GM12801 (cell line): ENCODE measurements around the gene P4HTM.

Experiments used
- TF ChIP-seq, protein P1 (sequence below): IDR thresholded peaks from one replicate; pipeline ENCODE4 v1.5.1; 2011; ENCODE audit warnings: control low read depth; ENCODE audit not compliant: insufficient read length; ENCODE audit errors: extremely low read depth

The P4HTM gene, protein sequence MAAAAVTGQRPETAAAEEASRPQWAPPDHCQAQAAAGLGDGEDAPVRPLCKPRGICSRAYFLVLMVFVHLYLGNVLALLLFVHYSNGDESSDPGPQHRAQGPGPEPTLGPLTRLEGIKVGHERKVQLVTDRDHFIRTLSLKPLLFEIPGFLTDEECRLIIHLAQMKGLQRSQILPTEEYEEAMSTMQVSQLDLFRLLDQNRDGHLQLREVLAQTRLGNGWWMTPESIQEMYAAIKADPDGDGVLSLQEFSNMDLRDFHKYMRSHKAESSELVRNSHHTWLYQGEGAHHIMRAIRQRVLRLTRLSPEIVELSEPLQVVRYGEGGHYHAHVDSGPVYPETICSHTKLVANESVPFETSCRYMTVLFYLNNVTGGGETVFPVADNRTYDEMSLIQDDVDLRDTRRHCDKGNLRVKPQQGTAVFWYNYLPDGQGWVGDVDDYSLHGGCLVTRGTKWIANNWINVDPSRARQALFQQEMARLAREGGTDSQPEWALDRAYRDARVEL

DNA sequence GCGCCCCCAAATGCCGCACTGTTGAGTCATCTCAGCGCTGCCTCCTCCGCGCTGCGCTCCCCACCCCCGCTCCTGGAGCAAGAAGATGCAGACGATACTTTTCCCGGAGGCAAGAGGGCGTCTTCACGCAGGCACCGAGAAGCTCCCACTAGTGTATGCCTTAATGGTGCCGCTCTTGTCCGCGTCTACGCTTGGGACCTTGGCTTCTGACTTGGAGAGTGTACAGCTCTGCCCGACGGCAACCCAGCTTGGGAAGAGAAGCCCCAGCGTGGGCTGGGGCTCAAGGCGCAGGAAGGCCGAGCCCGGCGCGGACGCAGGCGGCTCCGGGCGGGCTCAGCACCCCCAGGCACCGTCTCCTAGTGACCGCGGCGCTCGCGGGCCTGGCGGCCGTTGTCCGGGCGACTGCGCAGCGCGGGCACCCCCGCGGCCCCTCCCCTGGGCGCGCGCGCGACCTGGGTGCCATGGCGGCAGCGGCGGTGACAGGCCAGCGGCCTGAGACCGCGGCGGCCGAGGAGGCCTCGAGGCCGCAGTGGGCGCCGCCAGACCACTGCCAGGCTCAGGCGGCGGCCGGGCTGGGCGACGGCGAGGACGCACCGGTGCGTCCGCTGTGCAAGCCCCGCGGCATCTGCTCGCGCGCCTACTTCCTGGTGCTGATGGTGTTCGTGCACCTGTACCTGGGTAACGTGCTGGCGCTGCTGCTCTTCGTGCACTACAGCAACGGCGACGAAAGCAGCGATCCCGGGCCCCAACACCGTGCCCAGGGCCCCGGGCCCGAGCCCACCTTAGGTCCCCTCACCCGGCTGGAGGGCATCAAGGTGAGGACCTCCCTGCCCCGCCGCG is at the start of gene P4HTM:
TSS of gene P4HTM (plus strand) at position 446 of the 840 bp plus-strand sequence. CDS start at position 462, 16 bp downstream.
- TF ChIP-seq, protein P1, sequence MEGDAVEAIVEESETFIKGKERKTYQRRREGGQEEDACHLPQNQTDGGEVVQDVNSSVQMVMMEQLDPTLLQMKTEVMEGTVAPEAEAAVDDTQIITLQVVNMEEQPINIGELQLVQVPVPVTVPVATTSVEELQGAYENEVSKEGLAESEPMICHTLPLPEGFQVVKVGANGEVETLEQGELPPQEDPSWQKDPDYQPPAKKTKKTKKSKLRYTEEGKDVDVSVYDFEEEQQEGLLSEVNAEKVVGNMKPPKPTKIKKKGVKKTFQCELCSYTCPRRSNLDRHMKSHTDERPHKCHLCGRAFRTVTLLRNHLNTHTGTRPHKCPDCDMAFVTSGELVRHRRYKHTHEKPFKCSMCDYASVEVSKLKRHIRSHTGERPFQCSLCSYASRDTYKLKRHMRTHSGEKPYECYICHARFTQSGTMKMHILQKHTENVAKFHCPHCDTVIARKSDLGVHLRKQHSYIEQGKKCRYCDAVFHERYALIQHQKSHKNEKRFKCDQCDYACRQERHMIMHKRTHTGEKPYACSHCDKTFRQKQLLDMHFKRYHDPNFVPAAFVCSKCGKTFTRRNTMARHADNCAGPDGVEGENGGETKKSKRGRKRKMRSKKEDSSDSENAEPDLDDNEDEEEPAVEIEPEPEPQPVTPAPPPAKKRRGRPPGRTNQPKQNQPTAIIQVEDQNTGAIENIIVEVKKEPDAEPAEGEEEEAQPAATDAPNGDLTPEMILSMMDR, result no peak

DNA sequence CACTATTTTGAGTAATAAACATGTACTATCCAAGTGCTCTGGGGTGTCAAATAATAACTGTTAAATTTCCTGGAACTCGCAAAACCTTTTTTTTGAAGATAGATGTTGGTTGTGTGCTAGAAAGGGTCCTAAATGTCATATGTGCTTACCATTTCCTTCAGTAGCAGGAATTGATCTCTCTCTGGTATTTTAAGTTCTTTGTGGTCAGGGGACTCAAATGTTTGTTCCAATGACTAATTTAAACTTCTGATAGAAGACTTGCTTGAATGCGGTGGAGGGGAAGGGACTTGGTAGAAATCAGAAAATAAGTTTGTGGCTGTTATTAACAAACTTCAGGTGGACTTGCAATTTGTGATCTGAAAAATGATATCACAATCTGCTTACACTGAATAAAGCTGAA is 44.6 kb upstream of the P4HTM start:
- TF ChIP-seq, protein P1, result no peak

DNA sequence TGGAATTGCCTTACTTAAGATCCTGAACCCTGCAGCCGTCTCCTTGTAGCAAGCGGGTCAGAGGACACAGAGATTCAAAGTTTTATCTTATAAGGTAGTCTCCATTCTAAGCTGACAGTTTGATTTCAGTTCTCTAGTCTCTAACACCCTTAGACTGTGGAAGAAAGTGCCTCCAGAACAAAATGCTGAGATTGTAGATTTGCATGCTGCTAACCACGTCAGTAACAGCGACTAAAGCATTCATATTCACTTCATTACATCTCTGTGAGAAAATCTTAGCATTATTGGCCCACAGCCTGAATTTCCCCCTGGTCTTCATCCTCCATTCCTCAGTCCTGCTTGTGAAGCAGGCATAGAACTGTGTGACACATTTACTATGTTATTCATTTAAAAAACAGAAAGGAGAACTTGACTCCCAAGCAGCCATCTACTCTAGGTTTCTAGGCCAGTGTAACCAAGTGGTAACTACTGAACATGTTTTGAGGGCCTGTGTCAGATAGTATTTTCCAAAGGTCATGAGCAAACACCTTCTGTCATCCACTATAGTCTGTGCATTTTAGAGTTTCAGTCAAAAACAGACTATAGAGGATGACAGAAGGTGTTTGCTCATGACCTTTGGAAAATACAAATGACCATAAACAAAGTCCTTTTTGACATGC is 44.0 kb upstream of the P4HTM start:
- TF ChIP-seq, protein P1, result no peak

DNA sequence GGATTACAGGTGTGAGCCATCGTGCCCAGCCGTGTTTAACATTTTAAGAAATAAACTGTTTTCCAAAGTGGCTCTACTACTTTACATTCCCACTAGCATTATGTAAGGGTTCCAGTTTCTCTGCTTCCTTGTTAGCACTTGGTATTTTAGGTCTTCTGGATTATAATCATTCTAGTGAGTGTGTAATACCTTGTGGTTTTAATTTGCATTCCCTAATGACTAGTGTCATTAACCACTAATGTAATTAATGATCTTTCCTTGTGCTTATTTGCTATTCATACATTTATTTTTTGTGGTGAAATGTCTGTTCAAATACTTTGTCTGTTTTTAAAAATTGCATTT is 40.7 kb upstream of the P4HTM start:
- TF ChIP-seq, protein P1, result no peak

DNA sequence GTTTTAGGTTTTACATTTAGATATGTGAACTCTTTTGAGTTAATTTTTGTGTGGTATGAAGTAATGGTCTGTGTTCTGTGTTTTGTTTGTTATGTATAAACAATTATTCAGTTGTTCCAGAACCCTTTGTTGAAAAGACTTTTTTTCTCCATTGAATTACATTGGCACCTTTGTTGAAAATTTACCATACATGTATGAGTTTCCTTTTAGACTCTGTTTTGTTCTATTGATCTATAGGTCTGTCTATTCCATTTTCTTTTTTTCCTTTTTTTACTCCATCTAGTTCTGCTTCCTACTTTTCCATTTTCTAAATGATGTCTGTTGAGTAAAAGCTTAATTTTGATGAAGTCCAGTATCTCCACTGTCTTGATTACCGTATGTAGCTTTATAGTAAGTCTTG is 40.0 kb upstream of the P4HTM start:
- TF ChIP-seq, protein P1, result no peak

DNA sequence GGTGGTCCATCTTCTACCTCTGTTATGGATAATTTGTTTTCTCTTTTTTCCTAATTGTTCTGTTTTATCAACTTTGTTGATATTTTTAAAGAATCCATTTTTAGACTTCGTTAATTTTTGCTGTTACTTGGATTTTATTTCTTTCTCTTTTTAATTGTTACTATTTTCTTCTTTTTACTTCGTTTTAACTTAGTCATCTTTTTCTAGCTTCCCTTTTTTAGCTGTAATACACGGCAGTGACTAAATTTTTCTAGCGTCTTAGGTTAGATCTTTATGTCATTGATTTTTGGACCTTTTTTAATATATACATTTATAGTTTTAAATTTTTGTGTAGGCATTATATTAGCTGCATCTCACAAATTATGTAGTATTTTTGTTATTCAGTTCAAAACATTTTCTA is 38.3 kb upstream of the P4HTM start:
- TF ChIP-seq, protein P1, result no peak

DNA sequence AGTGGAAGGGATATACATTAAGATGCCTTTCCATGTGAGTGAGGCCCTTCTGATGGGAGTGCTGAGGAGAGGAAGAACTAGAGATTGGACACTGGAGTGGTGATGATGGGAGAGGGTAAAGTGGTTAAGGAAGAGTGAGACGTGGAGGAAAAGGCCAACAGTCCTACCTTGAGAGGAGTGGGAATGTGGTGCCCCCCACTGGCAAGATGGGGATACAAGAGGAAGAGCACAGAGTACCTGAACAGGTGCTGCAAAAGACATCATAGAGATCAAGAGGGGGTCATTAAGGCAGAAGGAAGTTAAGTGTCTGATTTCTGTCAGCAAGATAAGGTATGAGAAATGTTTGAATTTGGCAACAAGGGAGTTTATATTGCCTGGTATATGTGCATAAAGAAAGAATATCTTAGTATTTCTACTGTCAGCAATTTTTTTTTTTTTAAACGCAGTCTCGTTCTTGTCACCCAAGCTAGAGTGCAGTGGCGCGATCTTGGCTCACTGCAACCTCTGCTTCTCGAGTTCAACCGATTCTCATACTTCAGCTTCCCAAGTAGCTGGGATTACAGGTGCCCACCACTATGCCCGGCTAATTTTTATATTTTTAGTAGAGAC is 37.4 kb upstream of the P4HTM start:
- TF ChIP-seq, protein P1, result no peak
